NCI-H1105 treated with DMSO at 0.1 percent for 48 hours (cell line): ENCODE results near the gene SPTLC2.
"Not testable (repeated sequence)": the region's sequence is repeated elsewhere in the genome, so short reads cannot be mapped to it uniquely, and the experiment has no call there.

ENCODE experiments used
- DNase-seq: peaks from one replicate; lab custom pipeline; 2025; lab: John Stamatoyannopoulos, UW

The SPTLC2 gene

DNA sequence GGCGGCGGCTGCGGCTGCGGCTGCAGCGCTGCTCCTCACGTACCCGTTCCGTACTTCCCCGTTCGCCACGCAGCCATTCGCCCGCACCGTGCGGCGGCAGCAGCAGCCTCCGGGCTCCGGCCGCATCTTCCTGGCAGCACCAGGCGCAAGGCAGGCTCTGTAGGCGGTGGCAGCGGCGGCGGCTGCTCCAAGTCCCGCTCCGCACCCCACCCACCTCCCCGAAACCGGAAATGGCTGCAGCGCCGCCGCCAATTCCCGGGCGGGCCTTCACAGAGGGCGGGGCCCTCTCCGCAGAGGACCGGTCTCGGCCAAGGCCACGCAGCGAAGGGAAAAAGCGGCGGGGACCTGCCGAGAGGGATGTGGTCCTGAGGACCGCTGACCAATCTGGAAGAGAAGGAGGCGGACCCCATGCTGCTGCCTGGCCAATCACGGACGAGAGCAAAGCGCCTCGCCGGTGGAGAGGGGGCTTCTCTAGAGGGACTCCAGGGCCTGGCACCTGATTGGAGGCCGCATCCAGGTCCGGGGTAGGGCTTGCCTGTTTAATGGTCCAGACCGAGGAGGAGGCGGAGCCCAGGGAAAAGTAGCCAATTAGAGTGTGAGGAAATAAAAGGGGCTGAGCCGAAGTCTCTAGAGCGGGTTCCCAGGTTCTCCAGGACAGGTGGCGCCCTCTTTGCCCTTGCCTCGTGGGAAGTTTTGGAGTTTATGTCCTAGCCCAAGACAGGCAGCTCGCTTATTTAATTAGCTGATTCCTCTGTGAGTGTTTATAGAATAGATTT is at the start of gene SPTLC2:
SPTLC2 (minus strand) TSS at position 184 of the 776 bp plus-strand sequence; CDS start at position 126, 58 bp downstream.
- DNase-seq = peak; percentile 99

GRCh38 chr14:77663293-77663692 is 46.9 kb upstream of the SPTLC2 start:
- no peak for DNase-seq

DNA sequence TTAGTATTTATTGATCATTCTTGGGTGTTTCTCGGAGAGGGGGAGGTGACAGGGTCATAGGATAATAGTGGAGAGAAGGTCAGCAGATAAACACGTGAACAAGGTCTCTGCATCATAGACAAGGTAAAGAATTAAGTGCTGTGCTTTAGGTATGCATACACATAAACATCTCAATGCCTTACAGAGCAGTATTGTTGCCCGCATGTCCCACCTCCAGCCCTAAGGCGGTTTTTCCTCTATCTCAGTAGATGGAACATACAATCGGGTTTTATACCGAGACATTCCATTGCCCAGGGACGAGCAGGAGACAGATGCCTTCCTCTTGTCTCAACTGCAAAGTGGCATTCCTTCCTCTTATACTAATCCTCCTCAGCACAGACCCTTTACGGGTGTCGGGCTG is 45.1 kb upstream of the SPTLC2 start:
- DNase-seq = not testable (repeated sequence)

DNA sequence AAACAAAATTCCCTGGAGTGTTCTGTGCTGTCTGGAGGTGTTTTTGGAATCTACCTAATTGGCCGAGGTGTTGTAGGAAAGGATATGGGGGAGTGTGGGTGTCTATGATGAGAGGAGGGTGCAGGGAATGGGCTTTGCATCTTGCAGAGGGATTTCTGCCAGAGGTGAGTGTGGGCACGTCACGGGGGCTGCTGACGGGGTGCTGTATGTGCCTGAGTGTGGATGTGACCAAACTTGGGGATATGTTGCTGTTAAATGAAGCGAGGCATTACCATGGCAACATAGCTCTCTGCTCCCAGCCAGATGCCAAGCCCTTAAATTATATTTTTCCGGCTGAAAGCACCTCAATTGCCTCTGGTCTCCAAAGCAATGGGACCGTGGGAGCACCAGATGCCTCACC is 44.3 kb upstream of the SPTLC2 start:
- DNase-seq = peak; percentile 86

DNA sequence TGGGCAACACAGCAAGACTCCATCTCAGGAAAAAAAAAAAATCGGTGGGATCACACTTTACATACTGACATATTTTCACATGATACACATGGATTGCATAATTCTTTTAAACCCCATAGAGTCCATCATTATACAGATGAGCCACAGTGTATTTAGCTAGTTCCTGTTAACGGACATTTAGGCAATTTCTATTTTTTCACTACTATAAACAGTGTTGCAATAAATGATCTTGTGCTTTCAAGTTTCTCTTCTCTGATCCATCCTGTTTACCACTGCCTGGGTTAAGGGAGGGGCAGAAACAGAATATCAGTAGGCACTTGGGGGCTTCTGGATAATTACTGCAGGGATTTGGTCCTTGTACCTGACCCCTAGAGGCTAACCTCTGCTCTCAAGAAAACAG is 43.4 kb upstream of the SPTLC2 start:
- DNase-seq = no peak

DNA sequence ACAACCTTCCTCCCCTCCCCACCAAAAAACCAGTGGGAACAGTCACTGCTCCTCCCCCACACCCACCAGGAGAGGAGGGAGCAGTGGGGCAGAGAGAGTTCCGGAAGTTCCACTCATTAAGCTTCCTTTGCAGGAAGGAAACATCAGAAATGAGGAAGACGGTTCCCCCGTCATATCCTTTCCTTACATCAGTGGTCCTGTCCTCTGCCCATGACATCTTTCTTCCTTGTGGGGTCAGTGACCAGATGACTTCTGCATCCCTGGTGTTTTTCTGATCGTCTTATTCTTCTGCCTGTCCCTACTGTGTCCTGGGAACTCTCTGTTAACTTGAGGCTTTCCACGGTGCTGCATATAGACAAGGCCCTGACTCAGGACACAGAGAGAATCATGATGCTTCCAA is 40.8 kb upstream of the SPTLC2 start:
- no peak for DNase-seq

- DNase-seq = no peak
Observed at GRCh38 chr14:77654001-77654441, 37.6 kb upstream of the SPTLC2 start.

DNA sequence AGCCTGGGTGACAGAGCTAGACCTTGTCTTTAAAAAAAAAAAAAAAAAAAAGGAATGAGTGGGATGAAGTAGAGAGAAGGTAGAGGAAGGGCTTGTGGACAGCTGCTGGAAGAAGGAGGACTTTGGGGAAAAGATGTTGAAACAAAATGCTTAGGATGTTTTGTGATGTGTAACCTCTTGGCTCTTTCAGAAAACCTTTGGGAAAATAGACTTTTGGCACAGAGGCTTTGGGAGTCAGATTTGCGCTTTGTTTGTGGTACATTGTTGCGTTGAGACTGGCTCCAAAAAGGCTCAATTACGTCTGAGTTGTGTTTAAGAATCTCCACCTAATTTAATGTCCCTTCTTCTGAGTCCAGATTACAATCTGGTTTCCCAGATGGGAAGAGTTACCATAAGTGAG is 32.9 kb upstream of the SPTLC2 start:
- no peak for DNase-seq

DNA sequence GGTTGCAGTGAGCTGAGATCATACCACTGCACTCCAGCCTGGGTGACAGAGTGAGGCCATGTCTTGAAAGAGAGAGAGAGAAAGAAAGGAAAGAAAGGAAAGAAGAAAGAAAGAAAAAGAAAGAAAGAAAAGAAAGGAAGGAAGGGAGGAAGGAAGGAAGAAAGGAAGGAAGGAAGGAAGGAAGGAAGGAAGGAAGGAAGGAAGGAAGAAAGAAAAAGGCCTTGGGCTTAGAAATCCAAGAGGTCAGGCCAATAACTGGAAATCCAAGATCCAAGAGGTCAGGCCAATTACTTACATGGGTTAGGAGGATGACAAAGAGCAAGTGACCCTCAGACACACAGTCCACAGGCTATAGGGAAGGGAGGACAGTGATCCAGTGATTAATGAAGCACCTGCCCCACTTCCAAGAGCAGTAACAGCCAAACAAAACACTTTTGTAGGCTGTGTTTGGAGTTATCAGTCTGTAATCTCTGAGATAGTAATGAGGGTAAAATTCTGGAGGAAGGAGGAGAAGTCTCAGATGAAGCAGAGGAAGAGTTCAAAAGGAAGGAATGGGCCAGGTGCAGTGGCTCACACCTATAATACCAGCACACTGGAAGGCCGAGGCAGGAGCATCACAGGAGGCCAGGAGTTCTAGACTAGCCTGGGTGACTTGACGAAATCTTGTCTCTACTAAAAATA is 32.2 kb upstream of the SPTLC2 start:
- no peak for DNase-seq

GRCh38 chr14:77647853-77648252 is 31.4 kb upstream of the SPTLC2 start:
- DNase-seq = no peak

GRCh38 chr14:77646907-77647306 is 30.5 kb upstream of the SPTLC2 start:
- no peak for DNase-seq

GRCh38 chr14:77645520-77646230 is 29.2 kb upstream of the SPTLC2 start:
- DNase-seq = no peak

GRCh38 chr14:77642407-77642806 is 26.0 kb upstream of the SPTLC2 start:
- DNase-seq = no peak

- no peak for DNase-seq
Observed at GRCh38 chr14:77641534-77642341, 25.3 kb upstream of the SPTLC2 start.

GRCh38 chr14:77640756-77641533 is 24.5 kb upstream of the SPTLC2 start:
- DNase-seq = no peak

DNA sequence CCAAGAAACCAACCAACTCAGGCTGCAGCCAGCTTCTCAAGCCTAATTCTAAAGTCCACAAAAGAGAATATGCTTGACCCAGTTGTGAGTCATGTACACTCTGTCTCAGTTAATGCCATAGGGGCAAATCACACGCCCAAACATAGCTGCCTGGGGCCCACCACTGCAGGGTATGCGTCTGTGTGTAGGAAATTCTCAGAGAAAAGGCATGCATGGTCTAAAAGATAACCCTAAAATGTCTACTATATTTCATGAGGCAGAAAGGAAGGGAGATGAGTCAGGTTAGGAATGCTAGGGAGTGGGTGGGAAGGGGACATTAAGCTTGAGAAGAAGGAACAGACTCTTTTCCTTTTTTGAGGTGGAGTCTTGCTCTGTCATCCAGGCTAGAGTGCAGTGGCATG is 22.3 kb upstream of the SPTLC2 start:
- DNase-seq = no peak

DNA sequence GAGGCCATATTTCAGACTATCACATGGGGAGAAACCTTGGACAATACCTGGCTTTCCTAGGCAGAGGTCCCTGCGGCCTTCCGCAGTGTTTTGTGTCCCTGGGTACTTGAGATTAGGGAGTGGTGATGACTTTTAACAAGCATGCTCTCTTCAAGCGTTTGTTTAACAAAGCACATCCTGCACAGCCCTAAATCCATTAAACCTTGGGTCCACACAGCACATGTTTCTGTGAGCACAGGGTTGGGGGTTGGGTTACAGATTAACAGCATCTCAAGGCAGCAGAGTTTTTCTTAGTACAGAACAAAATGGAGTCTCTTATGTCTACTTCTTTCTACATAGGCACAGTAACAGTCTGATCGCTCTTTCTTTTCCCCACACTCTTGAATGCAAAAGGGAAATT is 19.4 kb upstream of the SPTLC2 start:
- DNase-seq = not testable (repeated sequence)

GRCh38 chr14:77635466-77635865 is 19.0 kb upstream of the SPTLC2 start:
- DNase-seq = not testable (repeated sequence)

DNA sequence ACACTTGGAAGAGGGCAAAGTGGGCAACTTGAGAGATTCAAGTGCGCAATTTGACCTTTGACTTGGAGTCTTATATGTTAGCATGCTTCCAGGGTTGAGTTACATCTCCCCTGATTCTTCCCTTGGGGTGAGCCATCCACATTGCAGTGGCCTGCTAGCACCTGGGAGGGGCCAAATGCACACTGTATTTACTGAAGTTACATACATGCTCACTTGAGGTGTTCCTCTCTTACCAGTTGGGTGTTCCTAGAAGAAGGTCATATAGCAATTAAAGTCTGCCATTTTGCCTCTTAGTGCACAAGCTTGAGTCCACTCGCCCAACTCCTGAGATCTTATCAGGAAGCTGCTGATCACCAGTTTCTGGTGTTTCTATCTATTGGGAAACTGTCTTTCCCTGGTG is 13.7 kb upstream of the SPTLC2 start:
- no peak for DNase-seq

DNA sequence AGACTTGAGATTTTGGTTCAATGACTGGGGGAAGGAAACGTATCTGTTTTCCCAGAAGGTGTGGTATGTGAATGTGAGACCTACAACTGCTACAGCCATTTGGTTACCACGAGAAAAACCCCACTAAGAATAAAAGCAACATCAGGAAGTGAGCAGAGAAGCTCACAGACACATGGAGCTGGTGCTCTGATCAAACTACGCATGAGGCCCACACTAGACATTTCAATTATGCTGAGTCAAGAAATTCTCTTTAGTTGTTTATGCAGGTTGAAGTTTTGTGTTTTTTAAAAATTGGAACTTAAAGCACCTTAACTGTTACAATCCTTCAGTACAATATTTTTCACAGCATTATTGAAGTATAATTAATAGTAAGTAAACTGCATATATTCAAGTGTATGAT is 8.9 kb upstream of the SPTLC2 start:
- no peak for DNase-seq

DNA sequence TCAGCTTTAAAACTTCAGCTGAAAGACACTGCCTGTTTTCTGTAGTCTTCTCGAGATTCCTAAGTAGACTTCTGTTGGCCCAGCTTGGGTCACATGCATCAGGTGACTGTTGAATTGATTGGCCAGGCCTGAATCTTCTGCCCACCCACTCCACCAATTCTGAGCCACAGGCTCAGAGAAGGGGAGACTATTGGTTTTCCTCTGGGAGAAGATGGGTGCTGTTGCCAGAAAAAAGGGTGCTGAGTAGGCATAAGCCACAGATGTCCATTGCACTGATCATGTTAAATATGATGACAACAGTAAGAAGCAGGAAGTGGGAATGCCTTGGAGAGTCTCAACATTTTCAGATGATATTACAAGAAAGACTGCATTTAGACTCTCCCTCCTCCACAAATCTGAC is 6.8 kb upstream of the SPTLC2 start:
- DNase-seq = no peak
